IPS-18a (cell line): ENCODE results near the gene POLN.

Experiments used
- H3K27ac ChIP-seq: one replicate; pipeline ENCODE4 v1.5.1; 2013; ENCODE audit warnings: low read length
- H3K27me3 ChIP-seq: one replicate; pipeline ENCODE4 v1.6.1; 2013; ENCODE audit warnings: mild to moderate bottlenecking, low read length; ENCODE audit not compliant: control insufficient read depth, insufficient read depth
- H3K36me3 ChIP-seq: one replicate; pipeline ENCODE4 v1.6.1; 2013; ENCODE audit warnings: low read depth, low read length; ENCODE audit not compliant: control insufficient read depth
- H3K4me1 ChIP-seq: one replicate; pipeline ENCODE4 v1.6.1; 2013; ENCODE audit warnings: low read depth, low read length; ENCODE audit not compliant: control insufficient read depth
- H3K4me3 ChIP-seq: one replicate; pipeline ENCODE4 v1.5.1; 2013; ENCODE audit warnings: low read length
- H3K9ac ChIP-seq: one replicate; pipeline ENCODE4 v1.6.1; 2013; ENCODE audit warnings: mild to moderate bottlenecking, low read length, moderate library complexity
- H3K9me3 ChIP-seq: one replicate; pipeline ENCODE4 v1.6.1; 2013; ENCODE audit warnings: low read depth, low read length; ENCODE audit not compliant: control insufficient read depth

Gene POLN

DNA sequence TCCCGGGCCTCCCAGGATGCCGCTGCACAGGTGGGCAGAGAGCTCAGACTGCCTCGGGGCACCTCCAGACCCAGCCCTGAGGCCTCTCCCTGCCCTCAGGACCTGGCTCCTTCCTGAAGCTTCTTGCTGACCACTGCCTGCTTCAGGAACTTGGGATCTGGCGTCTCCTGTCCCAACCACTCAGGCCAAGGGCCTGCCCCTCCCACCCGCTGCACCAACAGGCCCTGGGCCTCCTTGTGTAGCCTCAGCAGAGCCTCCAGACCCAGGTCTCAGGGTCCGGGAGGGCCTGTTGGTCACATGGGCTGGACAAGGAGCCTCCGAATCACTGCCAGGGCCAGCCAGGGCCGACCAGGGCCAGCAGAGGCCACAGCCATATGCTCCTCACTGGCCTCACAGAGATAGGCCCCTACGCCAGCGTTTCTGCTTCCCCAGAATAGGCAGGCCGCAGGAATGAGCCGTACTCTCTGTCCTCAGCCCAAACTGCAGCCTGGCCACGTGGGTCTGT is 17.2 kb upstream of the POLN start:
- Histone ChIP-seq H3K4me1 (peaks cover 3% of the 10 kb centered on the region), H3K9ac (no peak overlapping the region), H3K4me3 (no peak overlapping the region), H3K36me3 (no peaks in the 10 kb centered on the region), H3K9me3 (no peaks in the 10 kb centered on the region), H3K27me3 (no peaks in the 10 kb centered on the region), H3K27ac (no peak overlapping the region)

DNA sequence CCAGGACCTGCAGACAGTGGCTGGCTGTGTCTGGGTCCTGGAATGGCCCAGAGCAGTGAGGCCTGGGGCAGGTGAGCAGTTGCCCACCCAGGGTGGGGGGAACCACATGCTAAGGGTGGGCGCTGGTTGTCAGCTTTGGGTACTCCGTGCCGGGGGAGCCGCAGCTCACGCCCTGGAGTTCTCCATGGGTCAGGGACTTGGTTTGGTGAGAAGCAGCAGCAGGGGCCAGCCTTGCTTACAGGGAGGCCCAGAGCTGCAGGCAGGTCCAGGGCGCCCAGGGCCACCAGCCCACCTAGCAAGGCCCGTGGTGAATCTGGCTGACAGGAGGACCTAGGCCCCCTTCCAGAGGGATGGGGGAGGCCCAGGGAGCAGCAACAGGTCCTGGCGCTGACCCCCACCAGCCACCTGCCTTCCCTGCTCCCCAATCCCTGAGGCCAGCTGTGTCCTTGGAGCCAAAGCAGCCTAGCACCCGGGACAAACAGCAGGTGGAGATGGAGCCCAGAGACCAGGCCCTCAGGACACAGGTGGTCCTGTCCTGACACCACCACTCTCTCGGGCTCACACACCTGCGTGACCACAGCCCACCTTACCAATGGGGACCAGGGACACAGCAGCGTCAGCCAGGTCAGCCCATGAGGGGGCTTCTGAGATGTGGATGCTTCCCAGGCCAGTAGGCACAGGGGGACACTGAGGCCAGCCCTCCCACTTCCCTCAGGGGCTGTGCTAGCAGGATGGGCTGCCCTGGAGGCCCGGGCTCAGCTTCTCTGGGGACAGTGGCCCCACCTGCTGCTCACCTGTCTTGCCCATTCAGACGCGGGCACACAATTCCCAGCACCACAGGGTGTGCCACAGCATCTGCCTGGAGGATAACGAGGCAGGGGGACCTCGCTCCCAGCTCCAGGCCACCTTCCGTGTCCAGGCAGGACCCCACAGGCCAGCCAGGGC is 16.4 kb upstream of the POLN start:
- Histone ChIP-seq H3K27me3 (no peaks in the 10 kb centered on the region), H3K36me3 (no peaks in the 10 kb centered on the region), H3K9ac (no peak overlapping the region), H3K4me1 (no peaks in the 10 kb centered on the region), H3K9me3 (no peaks in the 10 kb centered on the region), H3K27ac (no peak overlapping the region), H3K4me3 (no peak overlapping the region)

DNA sequence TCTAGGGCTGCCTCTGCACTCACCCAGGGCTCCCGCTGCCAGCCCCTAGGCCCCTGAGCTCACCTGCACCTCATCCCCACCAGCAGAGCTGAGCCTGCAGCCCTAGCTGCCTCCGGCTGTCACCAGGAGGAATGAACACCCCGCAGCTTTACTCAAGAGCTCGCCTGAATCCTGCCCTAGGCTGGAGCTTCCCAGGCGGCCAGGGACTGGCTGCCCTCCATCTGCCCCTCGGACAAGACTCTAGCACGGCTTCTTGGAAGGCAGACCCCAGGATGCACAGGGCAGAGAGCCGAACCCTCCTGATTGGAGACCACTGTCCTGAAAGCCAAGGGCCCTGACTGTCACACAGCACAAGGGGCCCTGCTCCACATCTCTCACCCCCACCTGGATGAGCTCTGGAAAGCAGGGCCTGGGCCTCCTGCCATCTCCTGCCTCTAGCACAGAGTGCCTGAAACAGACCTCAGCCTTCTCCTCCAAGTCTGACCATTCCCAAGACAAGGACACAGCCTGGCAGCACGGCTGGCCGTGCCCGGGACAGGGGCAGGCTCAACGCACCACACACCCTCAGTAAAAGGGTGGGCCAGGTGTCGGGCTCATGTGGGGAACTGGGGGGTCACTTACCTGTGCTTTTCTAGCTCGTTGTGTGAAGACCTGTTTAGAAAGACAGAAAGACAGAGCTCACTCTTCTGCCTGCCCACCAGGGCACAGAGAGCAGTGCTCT is 15.6 kb upstream of the POLN start:
- H3K27ac ChIP-seq: no peak overlapping the region
- no peaks in the 10 kb centered on the region for H3K4me1 ChIP-seq
- no peaks in the 10 kb centered on the region for H3K36me3 ChIP-seq
- H3K9me3 ChIP-seq: no peaks in the 10 kb centered on the region
- H3K9ac ChIP-seq: no peak overlapping the region
- no peak overlapping the region for H3K4me3 ChIP-seq
- H3K27me3 ChIP-seq: no peaks in the 10 kb centered on the region

DNA sequence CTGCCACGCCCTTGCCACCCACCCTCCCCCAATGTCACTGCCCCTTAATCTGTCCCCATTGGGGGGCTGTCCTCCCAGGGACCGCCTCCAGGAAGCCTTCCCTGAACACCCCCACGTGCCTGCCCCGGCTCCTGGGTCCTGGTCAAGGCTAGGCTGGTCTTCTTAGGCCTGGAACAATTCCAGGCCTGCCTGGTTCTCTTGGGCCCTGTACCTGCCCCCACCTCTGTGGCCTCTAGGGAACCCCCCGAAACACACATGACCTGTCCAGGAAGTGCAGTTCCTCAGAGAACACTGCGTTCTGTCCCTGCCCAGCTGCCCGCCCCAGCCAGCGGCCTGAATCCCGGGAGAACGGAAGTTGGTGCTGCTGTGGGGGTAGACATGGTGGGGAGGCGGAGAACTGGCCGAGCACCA is 14.9 kb upstream of the POLN start:
- no peak overlapping the region for H3K4me3 ChIP-seq
- no peaks in the 10 kb centered on the region for H3K9me3 ChIP-seq
- no peaks in the 10 kb centered on the region for H3K4me1 ChIP-seq
- H3K36me3 ChIP-seq: no peaks in the 10 kb centered on the region
- H3K9ac ChIP-seq: no peak overlapping the region
- H3K27ac ChIP-seq: no peak overlapping the region
- H3K27me3 ChIP-seq: no peaks in the 10 kb centered on the region

DNA sequence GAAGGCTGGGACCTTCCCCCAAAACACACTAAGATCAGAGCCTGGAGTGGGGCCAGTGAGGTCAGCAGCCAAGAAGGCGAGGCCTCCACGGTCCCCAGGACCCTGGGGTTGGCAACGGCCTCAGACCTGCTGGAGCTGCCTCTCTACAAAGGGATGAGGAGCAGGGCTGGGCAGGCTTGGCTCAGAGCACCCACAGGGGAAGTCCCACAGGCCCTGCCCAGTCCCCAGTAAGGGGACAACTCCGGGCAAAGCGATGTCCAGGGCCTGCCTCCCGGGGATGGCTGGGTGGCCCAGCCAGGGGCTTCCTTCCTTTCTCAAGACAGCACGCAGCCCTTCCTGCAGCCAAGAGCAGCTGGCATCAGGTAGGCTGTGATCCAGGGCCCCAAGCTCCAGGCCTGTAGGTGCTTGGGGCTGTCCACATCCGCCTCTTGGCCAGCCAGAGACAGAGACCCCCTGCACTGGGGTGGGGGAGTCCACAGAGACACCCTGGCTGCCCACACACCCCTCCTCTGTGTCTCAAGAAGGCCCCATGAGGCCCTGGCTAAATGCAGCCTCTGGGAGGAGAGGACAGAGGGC is 14.3 kb upstream of the POLN start:
- no peaks in the 10 kb centered on the region for H3K36me3 ChIP-seq
- H3K4me1 ChIP-seq: no peaks in the 10 kb centered on the region
- no peak overlapping the region for H3K9ac ChIP-seq
- H3K27ac ChIP-seq: no peak overlapping the region
- no peak overlapping the region for H3K4me3 ChIP-seq
- no peaks in the 10 kb centered on the region for H3K9me3 ChIP-seq
- H3K27me3 ChIP-seq: no peaks in the 10 kb centered on the region

DNA sequence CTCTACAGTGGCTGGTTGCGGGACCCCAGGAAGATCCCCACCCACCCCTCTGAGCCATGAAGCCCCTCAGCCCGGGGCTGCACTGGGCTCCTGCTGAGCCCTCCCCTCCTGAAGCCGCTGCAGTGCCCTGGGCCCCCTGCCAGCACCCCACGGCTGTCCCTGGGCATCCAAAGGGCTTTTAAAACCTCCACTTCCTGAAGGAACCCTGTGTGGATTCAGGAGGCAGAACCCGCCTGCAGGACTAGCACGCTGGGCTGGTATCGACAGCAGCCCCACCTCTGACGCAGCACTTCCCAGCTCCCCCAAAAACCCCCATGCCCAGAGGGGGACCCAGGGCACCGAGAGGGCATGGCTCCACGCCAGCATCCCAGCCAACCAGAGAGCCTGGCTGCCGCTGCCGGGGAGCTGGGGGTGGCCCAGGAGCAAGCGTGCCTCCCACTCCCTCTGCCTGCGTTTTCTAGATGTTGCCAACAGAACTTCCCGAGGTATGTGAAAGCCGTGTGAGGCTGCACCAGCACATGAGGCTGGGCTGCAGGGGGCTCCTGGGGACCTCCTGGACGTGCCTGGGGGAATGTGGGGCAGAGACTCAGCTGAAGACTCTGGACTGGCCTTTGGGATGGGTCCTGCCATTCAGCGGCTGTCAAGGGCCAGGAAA is 13.7 kb upstream of the POLN start:
- Histone ChIP-seq H3K27me3 (no peaks in the 10 kb centered on the region), H3K4me1 (no peaks in the 10 kb centered on the region), H3K36me3 (no peaks in the 10 kb centered on the region), H3K9ac (no peak overlapping the region), H3K27ac (no peak overlapping the region), H3K9me3 (no peaks in the 10 kb centered on the region), H3K4me3 (no peak overlapping the region)

DNA sequence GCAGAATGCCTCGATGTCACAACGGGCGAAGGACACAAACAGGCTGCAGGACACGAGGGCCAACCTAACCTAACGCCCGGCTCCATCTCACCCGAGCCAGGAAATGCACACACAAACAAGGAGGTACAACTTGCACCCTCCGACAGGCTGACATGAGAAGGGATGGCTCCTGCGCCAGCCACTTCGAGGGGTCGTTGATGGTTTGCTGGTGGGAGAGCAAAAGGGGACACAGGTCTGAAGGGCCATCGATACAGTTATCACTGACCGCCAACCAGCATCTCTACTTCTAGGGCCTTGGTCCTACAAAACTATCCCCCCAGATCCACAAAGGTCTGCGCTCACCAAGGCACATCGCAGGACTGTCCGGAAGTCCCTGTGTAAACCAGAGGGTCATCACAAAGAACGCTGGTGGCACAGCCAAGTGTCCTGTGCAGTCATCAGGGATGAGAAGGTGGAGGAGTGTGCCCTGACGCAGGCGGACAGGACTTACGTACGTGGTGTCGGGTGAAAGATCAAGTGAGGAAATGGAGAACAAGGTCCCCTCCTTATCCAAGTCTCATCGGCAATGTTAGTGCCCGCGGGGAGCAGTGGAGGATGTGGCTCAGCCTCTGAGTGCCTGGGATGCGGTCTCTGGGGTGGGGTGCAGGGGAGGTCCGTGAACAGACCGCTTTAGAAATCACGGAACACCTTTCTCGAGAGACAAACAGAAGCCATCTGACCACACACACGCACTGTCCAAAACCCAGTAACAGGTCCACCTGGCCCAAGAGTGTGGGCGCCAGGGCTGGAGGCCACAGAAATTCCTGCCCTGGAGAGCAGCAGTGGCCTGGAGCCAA is 13.0 kb upstream of the POLN start:
- Histone ChIP-seq H3K27me3 (no peaks in the 10 kb centered on the region), H3K36me3 (no peaks in the 10 kb centered on the region), H3K9ac (no peak overlapping the region), H3K27ac (no peak overlapping the region), H3K4me1 (no peaks in the 10 kb centered on the region), H3K9me3 (no peaks in the 10 kb centered on the region), H3K4me3 (no peak overlapping the region)

DNA sequence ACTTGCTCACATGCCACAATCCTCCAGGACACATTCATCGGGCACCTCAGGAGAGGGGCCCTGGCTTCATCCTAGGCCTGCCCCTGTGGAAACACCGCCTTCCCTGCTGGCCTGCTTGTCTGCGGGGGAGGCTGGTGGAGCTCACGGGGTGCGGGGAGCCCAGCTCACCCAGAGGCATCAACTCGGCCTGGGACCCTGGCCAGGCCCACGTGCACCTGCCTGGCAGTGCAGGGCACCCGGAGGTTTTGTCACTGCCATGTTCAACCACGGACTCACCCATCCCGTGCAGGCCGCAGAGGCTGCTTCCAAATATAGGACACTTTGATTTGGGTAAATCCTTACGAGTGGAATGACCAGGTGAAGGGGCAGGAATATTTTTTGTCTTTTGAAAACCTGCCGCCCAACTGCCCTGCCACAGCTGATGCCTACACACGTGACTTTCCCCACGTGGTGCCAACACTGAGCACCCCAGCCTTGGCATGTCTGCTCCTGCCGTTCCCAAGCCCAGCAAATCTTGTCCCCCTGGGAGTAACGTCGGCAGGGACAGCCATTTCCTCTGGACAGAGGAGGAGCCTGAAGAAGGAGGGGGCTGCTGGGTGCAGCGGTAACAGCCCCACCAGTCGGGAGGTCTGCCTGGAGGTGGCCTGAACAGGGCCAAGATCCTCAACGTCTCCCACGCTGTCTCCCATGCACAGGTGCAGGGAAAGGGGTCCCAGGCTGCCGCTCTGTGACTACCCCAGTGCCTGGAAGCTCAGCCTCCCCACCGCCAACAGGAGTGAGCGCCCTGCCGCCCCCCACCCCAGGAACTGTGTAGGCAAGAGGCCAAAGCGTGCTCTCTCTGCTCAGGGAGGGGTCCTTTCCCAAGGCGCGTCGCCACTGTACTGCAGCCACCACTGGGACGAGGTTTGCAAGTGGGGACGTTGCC is 11.5 kb upstream of the POLN start:
- no peak overlapping the region for H3K9ac ChIP-seq
- no peaks in the 10 kb centered on the region for H3K9me3 ChIP-seq
- H3K4me1 ChIP-seq: no peaks in the 10 kb centered on the region
- no peaks in the 10 kb centered on the region for H3K27me3 ChIP-seq
- H3K27ac ChIP-seq: no peak overlapping the region
- H3K36me3 ChIP-seq: no peaks in the 10 kb centered on the region
- no peak overlapping the region for H3K4me3 ChIP-seq

DNA sequence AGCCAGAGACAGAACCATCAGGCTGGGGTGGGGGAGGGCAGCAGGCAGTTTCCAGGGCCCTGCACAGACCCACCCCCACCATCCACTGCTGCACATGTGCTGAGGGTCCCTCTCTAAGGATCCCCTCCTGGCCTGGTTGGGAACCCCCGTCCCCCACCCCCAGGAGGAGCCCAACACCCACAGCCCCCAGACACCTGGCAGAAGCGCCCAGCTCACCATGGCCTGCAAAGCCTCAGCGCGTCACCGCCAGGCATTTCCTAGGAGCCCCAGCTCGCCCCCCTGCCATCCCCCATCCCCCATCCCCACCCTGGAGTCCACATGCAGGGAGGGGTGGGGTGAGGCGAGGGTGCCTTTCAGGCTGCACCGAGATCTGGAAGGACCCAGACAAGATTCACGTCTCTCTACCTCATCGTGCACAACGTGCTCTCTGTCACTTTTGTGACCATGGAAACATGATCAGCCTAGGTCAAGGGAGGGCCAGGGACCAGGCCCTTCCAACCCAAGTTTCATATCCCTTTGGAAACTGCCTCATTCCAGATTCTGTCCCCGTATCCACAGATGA is 10.7 kb upstream of the POLN start:
- Histone ChIP-seq H3K4me3 (no peak overlapping the region), H3K9me3 (no peaks in the 10 kb centered on the region), H3K36me3 (no peaks in the 10 kb centered on the region), H3K27ac (no peak overlapping the region), H3K27me3 (no peaks in the 10 kb centered on the region), H3K4me1 (no peaks in the 10 kb centered on the region), H3K9ac (no peak overlapping the region)
